Neural progenitor cell (in vitro differentiated cells): ENCODE results near the gene MDM1. TPM values are rescaled to one million over a fixed set of nuclear protein-coding genes. Genes with fewer than 3 reads are reported as not detected.

ENCODE experiments used
- DNase-seq: peaks from one replicate; pipeline ENCODE4 v3.0.0-alpha.2; 2016; ENCODE audit warnings: low spot score
- H2AFZ ChIP-seq: fragments of 200-600 bp; sonication (generic); replicated peaks from 2 replicates; pipeline ENCODE4 v1.6.1; 2016; ENCODE audit warnings: antibody characterized with exemption
- H3F3A ChIP-seq: fragments of 200-600 bp; sonication (generic); 2 replicates; pipeline ENCODE4 v1.6.1; 2016; ENCODE audit warnings: antibody characterized with exemption, low read depth
- H3K27ac ChIP-seq: fragments of 200-600 bp; sonication (generic); 2 replicates; pipeline ENCODE4 v1.5.1; 2016; ENCODE audit warnings: mild to moderate bottlenecking
- H3K27me3 ChIP-seq: fragments of 200-600 bp; sonication (generic); 2 replicates; pipeline ENCODE4 v1.6.1; 2016; ENCODE audit warnings: mild to moderate bottlenecking, moderate library complexity
- H3K36me3 ChIP-seq: fragments of 200-600 bp; sonication (generic); 2 replicates; pipeline ENCODE4 v1.5.1; 2016
- H3K4me1 ChIP-seq: fragments of 200-600 bp; sonication (generic); 2 replicates; pipeline ENCODE4 v1.6.1; 2016; ENCODE audit warnings: mixed run types
- H3K4me2 ChIP-seq: fragments of 200-600 bp; sonication (generic); 2 replicates; pipeline ENCODE4 v1.6.1; 2016
- H3K4me3 ChIP-seq: fragments of 200-600 bp; sonication (generic); 2 replicates; pipeline ENCODE4 v1.5.1; 2016
- H3K79me2 ChIP-seq: fragments of 200-600 bp; sonication (generic); 2 replicates; pipeline ENCODE4 v1.6.1; 2016; ENCODE audit warnings: low read depth
- H3K9ac ChIP-seq: fragments of 200-600 bp; sonication (generic); 2 replicates; pipeline ENCODE4 v1.6.1; 2016
- H3K9me3 ChIP-seq: fragments of 200-600 bp; sonication (generic); 2 replicates; pipeline ENCODE4 v1.5.1; 2016; ENCODE audit warnings: low read depth
- H4K20me1 ChIP-seq: fragments of 200-600 bp; sonication (generic); 2 replicates; pipeline ENCODE4 v1.6.1; 2016; ENCODE audit warnings: low read depth
- H3K27ac Mint-ChIP-seq: 3 replicates; pipeline ENCODE4 v1.8.0; 2021; ENCODE audit warnings: mixed read lengths
- H3K27me3 Mint-ChIP-seq: 2 replicates; pipeline ENCODE4 v1.8.0; 2022; ENCODE audit warnings: low read depth, mild to moderate bottlenecking, inconsistent platforms, moderate library complexity, mixed read lengths; ENCODE audit not compliant: insufficient read depth
- H3K36me3 Mint-ChIP-seq: 3 replicates; pipeline ENCODE4 v1.8.0; 2021; ENCODE audit warnings: mixed read lengths
- H3K4me1 Mint-ChIP-seq: 3 replicates; pipeline ENCODE4 v1.8.0; 2021; ENCODE audit warnings: mixed read lengths
- H3K4me3 Mint-ChIP-seq: 3 replicates; pipeline ENCODE4 v1.8.0; 2021; ENCODE audit warnings: mild to moderate bottlenecking, moderate library complexity, mixed read lengths
- H3K9me3 Mint-ChIP-seq: 3 replicates; pipeline ENCODE4 v1.8.0; 2020; ENCODE audit warnings: mixed read lengths
- EZH2 ChIP-seq: fragments of 200-600 bp; sonication (generic); IDR thresholded peaks from 2 replicates; pipeline ENCODE4 v1.6.1; 2017; ENCODE audit warnings: antibody characterized with exemption, mild to moderate bottlenecking, moderate library complexity
- EZH2phosphoT487 ChIP-seq: fragments of 200-600 bp; sonication (generic); IDR thresholded peaks from 2 replicates; pipeline ENCODE4 v1.6.1; 2017; ENCODE audit warnings: antibody characterized with exemption
- total RNA-seq: library from RNA; depleted of rRNA; stranded (reverse); fragments of >200 nt; gene quantifications from 2 replicates; pipeline ENCODE4 v1.2.3, GENCODE V29; 2015; ENCODE audit warnings: low replicate concordance
- TF ChIP-seq, protein P1 (sequence below): fragments of 200-600 bp; sonication (generic); IDR thresholded peaks from 2 replicates; pipeline ENCODE4 v1.5.1; 2017; ENCODE audit warnings: antibody characterized with exemption, mild to moderate bottlenecking

Gene MDM1
- total RNA-seq, 1 donor from 2014 or later, result 47.2 TPM

- Histone ChIP-seq H2AFZ (no peak overlapping the region), H3K36me3 (no peaks in the 10 kb centered on the region), H3K27me3 (no peaks in the 10 kb centered on the region), H3K79me2 (no peaks in the 10 kb centered on the region), H3K4me3 (no peak overlapping the region), H3F3A (no peaks in the 10 kb centered on the region), H3K9ac (no peak overlapping the region), H3K9me3 (no peaks in the 10 kb centered on the region), H3K4me2 (no peak overlapping the region), H3K4me1 (peaks cover 9% of the 10 kb centered on the region), H3K27ac (no peak overlapping the region), H4K20me1 (no peaks in the 10 kb centered on the region)
- H3K4me3 Mint-ChIP-seq, result no peak overlapping the region
- no peak overlapping the region for H3K27ac Mint-ChIP-seq
- H3K36me3 Mint-ChIP-seq, result no peaks in the 10 kb centered on the region
- DNase-seq, result no peak
- no peaks in the 10 kb centered on the region for H3K9me3 Mint-ChIP-seq
- peaks cover 4% of the 10 kb centered on the region for H3K27me3 Mint-ChIP-seq
- TF ChIP-seq EZH2phosphoT487 (no peak), EZH2 (no peak)
- TF ChIP-seq, protein P1, sequence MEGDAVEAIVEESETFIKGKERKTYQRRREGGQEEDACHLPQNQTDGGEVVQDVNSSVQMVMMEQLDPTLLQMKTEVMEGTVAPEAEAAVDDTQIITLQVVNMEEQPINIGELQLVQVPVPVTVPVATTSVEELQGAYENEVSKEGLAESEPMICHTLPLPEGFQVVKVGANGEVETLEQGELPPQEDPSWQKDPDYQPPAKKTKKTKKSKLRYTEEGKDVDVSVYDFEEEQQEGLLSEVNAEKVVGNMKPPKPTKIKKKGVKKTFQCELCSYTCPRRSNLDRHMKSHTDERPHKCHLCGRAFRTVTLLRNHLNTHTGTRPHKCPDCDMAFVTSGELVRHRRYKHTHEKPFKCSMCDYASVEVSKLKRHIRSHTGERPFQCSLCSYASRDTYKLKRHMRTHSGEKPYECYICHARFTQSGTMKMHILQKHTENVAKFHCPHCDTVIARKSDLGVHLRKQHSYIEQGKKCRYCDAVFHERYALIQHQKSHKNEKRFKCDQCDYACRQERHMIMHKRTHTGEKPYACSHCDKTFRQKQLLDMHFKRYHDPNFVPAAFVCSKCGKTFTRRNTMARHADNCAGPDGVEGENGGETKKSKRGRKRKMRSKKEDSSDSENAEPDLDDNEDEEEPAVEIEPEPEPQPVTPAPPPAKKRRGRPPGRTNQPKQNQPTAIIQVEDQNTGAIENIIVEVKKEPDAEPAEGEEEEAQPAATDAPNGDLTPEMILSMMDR, result no peak
- peaks cover 13% of the 10 kb centered on the region for H3K4me1 Mint-ChIP-seq
These were observed 9.7 kb upstream of the MDM1 start for GRCh38 chr12:68341822-68342221.

DNA sequence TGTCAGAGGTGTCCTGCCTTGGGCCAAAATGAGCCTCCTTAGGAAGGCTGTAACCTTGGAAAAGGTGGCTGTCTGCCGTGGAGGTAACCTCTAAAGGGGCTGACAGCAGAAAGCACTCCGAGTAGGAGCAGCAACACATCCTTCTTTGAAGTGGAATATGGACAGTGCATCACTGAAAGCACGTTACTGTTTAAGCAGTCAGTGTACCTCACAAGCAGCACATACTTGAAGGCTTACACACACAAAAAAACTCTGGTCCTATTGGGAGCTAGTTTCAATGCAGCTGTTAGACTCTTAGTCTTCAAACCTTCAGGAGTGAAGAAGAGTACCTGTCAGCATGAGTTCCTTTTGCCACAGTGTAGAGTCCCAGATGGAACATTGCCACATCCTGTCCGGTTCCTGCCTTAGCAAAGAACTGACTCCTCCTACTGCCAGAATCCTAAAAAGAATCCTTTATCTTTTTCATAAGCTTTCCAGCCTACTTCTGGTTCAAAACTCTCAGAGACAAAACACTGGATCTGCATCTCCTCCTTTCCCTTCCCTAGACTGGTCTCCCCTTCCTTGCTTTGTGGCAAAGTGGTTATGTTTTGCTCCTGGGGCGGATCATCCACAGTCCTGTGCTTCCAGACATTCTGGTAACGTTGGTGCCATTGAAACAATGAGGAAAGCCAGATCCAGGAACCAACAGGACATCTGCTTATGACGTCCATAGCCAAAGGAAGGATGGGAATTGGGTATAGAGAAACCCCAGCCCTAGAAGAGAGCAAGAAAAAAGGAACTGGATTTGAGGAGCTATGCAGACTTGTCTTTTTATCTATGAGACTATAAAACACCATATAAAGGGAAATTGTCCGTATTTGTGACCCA is 8.5 kb upstream of the MDM1 start:
- H3K4me3 ChIP-seq, result no peak overlapping the region
- H3F3A ChIP-seq, result no peaks in the 10 kb centered on the region
- H3K4me2 ChIP-seq, result no peak overlapping the region
- H3K36me3 Mint-ChIP-seq, result no peaks in the 10 kb centered on the region
- H3K27me3 ChIP-seq, result no peaks in the 10 kb centered on the region
- no peak overlapping the region for H2AFZ ChIP-seq
- H3K36me3 ChIP-seq, result no peaks in the 10 kb centered on the region
- TF ChIP-seq EZH2phosphoT487, result no peak
- TF ChIP-seq, protein P1, result no peak
- TF ChIP-seq EZH2, result no peak
- H3K9me3 Mint-ChIP-seq, result no peaks in the 10 kb centered on the region
- peaks cover 14% of the 10 kb centered on the region for H3K4me1 ChIP-seq
- H3K79me2 ChIP-seq, result no peaks in the 10 kb centered on the region
- H3K27ac ChIP-seq, result no peak overlapping the region
- no peaks in the 10 kb centered on the region for H4K20me1 ChIP-seq
- H3K4me1 Mint-ChIP-seq, result peaks cover 21% of the 10 kb centered on the region
- H3K9ac ChIP-seq, result no peak overlapping the region
- no peak overlapping the region for H3K27ac Mint-ChIP-seq
- no peaks in the 10 kb centered on the region for H3K27me3 Mint-ChIP-seq
- DNase-seq, result no peak
- H3K4me3 Mint-ChIP-seq, result no peak overlapping the region
- no peaks in the 10 kb centered on the region for H3K9me3 ChIP-seq

- Histone ChIP-seq H3K27me3 (no peaks in the 10 kb centered on the region), H3K4me2 (no peak overlapping the region), H3K9me3 (no peaks in the 10 kb centered on the region), H3K9ac (no peak overlapping the region), H3K4me1 (peaks cover 8% of the 10 kb centered on the region), H3K4me3 (no peak overlapping the region), H2AFZ (no peak overlapping the region), H3F3A (peaks cover 5% of the 10 kb centered on the region), H4K20me1 (no peaks in the 10 kb centered on the region), H3K36me3 (no peaks in the 10 kb centered on the region), H3K79me2 (no peaks in the 10 kb centered on the region), H3K27ac (no peak overlapping the region)
- Mint-ChIP-seq H3K27me3 (no peaks in the 10 kb centered on the region), H3K4me3 (no peak overlapping the region), H3K27ac (no peak overlapping the region), H3K4me1 (peaks cover 19% of the 10 kb centered on the region), H3K36me3 (no peaks in the 10 kb centered on the region), H3K9me3 (no peaks in the 10 kb centered on the region)
- TF ChIP-seq EZH2 (no peak), EZH2phosphoT487 (no peak)
- TF ChIP-seq, protein P1, result no peak
- DNase-seq, result no peak
These were observed 4.7 kb upstream of the MDM1 start for GRCh38 chr12:68336889-68337303.
